Activated CD4-positive, CD25-positive, alpha-beta regulatory T cell treated with anti-CD3 and anti-CD28 coated beads, Interleukin-2, amount 50 U/mL, for 72 hours (primary cell): Measurements from ENCODE around the gene NECTIN3.

Experiments
- DNase-seq: peaks from one replicate; pipeline ENCODE4 v3.0.0; 2021

NECTIN3 gene

DNA sequence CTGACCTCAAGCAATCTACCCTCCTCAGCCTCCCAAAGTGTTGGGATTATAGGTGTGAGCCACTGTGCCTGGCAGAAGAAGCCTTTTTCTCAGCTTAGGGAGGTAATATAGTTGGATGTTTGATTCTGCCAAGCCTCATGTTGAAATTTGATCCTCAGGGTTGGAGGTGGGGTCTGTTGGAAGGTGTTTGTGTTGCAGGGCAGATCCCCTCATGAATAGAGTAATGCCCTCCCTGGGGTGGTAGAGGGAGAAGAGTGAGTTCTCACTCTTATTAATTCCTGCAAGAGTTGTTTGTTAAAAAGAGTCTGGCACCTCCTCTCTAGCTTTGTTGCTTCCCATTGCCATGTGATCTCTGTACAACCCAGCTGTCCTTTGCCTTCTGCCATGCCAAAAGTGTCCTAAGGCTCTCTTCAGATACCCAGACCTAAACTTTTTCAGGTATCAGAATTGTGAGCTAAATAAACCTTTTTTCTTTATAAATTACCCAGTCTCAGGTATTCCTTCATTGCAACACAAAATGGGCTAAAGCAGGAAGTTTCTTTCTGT, 16.4 kb downstream of the NECTIN3 start:
- DNase-seq: no peak

DNA sequence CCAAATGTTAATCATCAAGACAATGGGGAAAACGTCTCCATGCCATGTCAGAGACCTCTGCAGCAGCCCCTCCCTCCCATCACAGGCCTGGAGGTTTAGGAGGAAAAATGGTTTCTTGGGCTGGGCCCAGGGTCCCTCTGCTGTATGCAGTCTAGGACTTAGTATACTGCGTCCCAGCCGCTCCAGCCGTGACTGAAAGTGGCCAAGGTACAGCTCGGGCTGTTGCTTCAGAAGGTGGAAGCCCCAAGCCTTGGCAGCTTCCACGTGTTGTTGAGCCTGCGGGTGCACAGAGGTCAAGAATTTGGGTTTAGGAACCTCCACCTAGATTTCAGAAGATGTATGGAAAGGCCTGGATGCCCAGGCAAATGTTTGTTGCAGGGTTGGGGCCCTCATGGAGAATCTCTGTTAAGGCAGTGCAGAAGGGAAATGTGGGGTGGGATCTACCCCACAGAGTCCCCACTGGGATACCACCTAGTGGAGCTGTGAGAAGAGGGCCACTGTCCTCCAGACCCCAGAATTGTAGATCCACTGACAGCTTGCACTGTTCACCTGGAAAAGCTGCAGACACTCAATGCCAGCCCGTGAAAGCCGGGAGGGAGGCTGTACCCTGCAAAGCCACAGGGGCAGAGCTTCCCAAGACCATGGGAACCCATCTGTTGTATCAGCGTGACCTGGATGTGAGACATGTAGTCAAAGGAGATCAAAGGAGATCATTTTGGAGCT, 25.0 kb downstream of the NECTIN3 start:
- no peak for DNase-seq

DNA sequence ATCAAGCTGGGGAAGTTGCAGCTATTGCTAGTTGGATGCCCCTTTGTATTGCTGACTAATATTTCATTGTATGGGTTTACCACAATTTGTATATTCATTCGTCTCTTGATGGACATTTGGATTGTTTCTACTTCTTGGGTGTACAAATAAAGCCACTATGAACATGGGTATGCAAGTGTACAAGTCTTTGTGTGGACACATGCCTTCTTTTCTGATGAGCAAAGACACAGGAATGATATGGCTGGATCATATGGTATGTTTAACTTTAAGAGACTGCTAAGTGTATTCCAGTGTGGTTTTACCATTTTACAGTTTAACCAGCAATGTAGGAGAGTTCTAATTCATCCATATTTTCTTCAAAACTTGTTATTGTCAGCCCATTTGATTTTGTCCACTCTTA, 32.2 kb downstream of the NECTIN3 start:
- DNase-seq: no peak

DNA sequence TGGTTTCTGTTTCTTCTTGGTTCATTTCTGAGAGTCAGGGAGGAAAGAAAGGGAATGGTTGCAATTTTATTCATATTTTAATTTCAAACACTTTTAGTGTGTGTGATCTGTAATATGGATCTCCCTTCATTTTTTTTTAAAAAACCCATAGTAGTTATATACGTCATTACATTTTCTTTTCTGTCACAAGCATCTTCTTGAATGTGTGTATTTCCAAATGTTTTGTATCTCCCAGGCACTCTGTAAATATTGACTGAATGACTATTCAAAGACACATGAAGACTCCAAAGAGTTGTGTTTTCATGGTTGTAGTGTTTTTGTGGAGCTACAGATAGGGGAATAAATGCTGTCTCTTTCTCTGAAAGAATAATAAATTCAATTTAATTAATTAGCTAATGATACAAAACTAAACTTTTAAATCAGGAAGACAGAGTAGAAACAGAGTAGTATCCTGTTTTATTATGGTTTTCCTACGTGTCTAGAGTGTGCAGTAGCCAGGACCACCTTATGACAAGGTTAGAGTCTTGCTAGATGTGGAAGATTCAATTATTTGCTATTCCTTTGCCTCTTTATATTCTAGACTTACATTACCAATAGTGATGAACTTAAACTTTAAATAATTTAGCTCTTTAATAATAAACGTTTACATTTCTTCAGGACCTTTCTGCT, 35.5 kb downstream of the NECTIN3 start:
- DNase-seq: no peak

DNA sequence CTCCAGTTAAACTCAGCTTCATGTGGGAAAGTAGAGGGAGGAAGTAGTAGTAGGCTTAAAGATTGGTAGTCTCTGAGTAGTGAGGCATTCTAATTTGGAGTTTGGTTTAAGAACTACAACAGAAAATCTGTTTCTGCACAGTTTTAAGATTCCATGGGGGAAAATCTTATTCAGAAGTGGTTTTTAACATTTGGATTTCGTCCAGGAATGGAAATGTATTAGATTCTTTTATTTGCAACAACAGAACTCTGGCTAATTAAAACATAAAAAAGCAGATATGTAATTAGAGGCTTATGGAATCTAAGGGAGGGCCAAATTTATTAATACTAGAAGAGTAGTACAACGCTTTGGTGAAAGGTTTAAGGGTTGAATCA, 36.0 kb downstream of the NECTIN3 start:
- DNase-seq: no peak

DNA sequence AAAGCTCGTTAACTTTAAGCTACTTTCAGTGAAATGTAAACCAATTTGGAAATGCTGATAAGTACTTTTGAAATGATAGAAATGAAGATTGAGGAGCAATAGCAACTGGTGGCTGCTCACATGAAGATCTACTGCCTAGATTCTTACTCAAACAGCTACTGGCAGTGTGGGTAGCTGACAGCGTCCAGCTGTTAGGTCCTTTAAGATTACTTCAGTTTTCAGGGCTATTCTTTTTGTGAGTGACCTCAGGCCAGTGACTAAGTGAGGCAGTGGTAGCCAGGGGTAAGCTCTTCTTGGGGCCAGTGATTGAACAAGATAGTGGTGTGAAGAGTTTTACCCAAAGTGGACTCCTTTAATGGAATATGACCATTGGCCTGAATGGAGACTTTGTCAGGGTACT, 41.3 kb downstream of the NECTIN3 start:
- no peak for DNase-seq

DNA sequence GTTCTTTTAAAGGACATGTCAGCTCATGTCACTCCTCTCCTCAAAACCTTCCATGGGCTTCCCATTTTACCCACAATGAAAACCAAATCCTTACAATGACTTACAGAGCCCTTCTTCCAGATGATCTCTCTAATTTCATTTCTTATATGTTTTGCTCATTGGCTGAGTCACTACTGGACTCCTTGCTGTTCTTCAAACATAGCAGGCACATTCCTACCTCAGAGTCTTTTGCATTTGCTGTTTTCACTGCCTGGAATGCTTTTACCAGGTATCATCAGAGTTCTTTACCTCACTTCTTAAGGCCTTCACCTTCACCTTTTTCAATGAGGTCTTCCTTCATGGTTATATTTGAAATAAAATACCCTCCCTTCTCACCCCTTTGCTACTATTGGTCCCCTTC, 57.3 kb downstream of the NECTIN3 start:
- DNase-seq: no peak

DNA sequence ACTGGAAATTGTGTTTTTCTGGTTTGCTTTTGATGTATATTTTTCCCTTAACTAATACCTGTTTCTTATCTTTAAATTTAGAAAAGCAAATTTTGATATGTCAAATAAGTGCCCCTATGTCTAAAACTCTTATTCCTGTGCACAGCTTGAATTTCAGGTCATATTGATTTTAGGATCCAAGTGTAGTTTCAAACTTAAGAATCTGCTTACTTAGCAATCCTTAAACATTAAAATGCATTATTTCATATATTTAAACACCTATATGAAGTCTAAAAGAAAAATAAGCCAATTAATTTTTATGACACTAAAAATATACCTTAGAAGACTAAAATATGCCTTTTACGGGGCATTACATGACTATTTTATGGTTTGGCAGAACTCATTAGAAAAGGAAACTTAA, 59.2 kb downstream of the NECTIN3 start:
- DNase-seq: no peak

DNA sequence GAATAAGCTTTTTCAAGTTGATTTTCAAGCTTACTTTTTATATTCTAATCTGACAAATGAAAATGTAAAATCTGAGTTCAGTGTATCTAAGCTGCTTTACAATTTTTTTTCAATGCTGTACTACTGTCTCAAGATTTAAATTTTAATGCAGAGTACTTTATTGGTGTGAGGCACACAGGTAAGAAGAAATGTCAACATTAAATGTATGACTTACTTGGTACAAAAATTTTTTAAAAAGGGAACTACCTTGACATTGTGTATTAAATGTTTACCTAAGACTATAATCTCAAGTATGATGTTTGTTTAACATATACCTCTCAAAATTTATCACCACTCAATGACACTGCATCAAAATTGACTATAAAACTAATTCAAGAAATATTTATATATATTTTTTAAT, 62.7 kb downstream of the NECTIN3 start:
- DNase-seq: no peak

DNA sequence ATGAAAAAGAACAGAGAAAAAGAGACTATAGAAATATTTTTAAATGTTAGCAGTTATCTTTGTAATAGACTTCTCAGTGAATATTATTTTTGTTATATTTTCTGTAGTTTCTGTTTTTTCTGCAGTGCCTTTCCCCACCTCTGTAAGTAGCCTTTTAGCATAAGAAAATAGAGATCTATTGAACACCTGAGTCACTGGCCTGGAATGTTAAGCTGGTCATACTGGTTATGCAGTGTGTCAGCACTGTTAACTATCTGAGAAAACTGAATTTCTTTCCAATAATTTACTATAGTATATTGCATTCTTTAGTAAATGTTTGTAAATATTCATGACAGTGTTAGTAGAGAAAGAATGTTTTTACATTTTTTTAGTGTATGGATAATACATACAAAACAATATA, 79.8 kb downstream of the NECTIN3 start:
- DNase-seq: no peak

DNA sequence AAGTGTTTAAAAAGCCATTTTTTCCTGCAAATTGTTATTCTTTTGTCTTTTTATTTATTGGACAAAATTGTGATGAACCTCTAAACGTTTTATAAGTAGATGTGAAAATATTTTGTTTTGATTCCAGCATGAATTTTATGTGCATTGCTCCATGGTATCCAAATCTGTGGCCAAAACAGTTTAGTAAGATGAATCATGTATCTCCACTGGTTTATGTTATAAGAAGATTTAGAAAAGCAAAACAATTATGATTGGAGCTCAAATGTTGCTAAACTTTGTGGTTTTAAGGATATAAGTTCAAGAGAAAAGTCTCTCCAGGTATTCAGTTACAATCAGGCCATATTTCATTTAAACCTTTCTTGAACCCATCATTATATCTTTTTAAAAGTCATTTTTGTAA, 80.9 kb downstream of the NECTIN3 start:
- no peak for DNase-seq

DNA sequence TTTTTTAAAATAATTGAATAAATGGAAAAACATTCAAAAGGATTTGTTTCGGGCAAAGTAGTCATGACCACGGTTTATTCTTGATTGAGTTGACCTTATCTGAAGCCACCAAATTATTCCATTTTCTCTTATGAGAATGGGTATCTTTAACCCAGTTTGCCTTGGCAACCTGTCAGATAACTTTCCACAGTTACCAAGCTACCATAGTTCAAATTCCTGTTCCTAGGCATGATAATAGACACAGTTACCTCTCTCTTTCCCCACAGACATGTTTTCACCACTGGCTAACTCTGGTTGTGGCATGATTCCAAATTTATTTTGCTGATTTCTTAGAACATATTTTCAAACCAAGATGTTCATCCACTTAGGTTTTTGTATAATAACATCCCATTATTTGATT, 84.9 kb downstream of the NECTIN3 start:
- DNase-seq: no peak

DNA sequence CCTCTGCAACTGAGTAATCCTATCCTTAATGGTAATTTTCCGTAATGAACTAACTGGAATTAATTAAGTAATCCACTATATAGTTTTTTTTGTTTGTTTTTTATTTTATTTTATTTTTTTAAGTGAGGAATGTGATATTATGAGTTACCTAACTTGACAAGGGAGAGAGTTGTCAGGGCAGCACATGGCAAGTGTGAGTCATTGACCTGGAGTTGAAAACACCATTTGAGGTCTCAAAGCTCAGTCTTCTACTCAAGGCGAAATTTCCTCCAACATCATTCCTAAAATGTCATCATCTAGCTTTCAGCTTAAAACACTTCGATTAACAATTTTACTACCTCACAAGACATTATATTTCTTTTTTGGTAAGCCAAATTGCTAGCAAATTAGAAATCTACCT, 87.8 kb downstream of the NECTIN3 start:
- DNase-seq: no peak

DNA sequence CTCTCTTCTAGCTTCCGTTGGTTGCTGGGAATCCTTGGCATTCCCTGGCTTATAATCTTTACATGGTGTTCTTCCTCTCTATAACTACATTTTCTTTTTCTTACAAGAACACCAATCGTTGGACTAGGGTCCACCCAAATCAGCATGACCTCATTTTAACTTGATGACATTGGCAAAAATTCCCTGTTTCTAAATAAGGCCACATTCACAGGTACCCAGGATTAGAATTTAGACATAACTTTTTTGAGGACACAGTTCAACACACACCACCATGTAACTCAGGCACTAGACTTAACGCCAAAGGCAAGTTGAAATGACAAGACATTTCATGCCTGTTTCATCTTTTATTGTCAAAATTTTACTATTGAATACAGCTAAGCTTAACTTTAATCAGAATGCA, 93.0 kb downstream of the NECTIN3 start:
- no peak for DNase-seq

DNA sequence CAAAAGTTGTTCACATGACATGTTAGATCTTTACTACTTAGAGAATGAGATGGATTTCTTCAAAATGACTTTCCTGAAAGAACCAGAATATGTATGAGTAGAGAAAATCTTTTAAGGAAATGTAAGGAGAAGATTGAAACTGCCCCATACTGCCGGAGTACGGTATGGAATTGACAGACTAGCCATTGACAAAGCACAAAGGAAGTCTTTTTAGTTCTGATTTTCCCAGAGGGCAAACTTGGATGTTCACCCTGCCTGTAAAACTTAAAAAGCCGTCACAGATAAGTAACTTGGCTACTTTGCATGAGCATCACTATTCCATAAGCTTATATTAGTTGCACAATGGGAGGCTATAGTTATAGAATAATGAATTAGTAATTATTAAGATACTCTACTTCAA, 93.8 kb downstream of the NECTIN3 start:
- DNase-seq: no peak

DNA sequence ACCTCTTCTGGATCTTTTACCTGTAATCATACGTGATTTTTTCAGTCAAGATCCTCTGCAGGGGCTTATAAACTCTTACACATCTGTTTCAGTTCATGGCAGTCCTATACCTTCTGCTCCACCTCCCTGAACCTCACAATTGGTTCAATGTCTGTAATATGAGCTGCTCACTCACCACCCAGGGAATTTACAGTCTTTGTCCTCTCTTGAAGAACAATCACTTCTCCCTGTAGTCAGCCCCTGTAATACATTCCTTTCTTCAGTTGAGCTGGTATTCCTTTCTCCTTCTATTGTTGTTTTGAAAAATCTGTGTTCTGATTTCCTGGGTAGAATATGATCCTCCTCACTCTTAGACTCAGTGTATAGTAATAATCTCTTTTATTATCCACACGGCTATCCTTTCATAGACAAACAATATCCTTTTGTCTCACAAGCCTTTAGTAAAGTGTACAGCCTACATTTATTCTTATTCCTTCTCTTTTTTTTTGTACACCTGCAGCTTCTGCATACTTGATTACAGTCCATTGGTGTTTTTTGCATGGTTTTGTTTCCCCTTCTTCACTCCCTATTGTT, 101.8 kb downstream of the NECTIN3 start:
- DNase-seq: no peak

DNA sequence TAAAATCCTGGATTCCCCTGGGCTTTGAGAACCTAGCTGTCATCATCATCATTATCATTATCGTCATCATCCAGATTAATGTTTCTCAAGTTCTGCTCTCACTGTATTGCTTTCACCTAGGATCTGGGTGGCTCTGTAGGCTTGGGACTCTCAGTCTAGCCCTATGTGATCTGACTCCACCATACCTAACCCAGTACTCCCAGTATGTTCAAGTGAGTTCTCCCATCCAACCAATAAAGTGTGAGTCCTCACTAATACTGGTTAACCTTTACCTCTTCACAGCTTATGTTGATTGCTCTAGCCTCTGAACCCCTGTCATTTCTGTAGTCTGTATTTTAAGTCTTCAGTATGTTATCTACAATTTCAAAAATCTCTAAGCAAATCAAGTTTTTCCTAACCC, 102.3 kb downstream of the NECTIN3 start:
- DNase-seq: no peak

DNA sequence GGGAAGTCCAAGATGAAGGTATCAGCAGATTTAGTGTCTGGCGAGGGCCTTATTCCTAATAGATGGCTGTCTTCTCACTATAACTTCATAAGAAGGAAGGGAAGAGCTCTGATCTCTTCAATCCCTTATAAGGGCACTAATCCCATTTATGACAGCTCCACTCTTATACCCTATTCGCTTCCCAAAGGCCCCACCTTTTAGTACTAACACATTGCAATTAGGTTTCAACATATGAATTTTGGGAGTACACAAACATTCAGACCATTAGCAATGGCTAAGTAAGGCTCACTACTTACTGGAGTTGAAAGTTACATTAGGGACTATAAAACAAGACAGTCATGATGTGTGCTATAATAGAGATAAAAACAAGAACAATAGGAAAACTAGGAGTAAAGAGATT, 118.9 kb downstream of the NECTIN3 start:
- no peak for DNase-seq

DNA sequence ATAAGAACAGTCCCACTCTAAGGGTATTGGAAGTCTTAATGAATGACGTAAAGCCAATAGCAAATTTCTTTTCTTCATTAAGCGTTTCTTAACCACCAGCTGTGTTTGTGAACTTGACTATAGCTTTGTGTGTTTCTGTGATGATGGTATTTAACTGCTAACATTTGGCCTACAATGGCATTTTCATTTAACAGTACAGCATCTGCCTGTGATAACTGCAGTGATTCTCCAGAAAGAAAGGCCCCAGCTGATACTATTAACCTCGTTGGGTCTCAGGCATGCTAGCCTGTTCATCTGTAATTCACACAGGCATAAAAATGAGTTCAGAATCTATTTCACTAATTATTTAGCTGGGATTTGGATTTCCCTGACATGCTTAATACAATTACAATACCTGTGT, 121.9 kb downstream of the NECTIN3 start:
- no peak for DNase-seq

DNA sequence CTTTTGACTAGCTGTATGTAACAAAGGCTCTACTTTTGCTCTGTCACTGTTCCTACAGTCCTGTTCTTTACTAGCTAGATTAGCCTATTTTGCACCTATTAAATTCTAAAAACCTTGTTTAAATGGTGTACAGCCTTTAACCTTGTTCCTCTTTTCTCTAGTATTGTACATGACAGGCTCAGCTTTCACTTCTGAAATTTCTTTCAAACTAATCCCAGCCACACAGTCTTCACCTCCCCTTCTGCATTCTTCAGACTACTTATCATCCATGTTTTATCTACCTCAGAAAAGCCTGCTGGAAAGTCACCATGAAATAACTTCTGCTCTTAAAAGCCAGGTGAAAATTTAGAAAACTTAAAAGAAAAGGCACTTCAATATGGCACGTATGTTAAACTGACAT, 122.4 kb downstream of the NECTIN3 start:
- DNase-seq: no peak

DNA sequence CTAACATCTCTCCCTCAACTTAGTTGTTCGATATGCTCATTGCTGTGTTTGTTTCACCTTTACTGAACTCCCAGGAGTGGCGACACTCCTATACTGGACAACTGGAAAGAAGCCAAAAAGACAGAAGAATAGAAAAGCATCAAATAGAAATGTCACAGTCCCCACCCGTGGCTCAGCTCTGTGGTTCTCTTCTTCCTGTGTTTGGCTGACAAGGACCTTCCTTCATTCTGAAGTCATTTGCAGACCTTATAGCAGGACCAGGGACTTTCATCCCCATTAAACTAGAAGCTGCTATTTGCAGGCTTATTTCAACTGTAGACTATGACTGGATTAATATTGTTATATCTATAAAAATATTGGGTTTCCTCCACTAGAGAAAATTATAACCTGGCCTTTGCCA, 125.9 kb downstream of the NECTIN3 start:
- DNase-seq: no peak

DNA sequence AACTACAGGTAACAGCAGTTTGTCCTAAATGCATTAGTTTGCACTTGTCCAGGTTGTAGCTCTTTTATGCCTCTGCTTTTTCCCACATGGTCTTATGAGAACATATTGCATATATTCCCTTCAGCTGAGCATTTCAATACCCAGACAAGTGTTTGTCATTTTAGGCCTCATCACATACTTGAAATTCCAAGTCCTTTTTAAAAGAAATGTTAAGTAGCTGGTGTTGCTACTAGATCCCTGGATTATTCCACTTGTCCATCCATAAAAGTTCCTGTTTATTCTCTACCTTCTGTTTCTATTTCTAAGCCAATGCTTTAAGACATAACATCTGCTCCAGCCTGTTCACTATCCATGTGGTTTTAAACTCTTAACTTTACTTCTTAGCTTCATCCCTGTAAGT, 128.4 kb downstream of the NECTIN3 start:
- DNase-seq: no peak

DNA sequence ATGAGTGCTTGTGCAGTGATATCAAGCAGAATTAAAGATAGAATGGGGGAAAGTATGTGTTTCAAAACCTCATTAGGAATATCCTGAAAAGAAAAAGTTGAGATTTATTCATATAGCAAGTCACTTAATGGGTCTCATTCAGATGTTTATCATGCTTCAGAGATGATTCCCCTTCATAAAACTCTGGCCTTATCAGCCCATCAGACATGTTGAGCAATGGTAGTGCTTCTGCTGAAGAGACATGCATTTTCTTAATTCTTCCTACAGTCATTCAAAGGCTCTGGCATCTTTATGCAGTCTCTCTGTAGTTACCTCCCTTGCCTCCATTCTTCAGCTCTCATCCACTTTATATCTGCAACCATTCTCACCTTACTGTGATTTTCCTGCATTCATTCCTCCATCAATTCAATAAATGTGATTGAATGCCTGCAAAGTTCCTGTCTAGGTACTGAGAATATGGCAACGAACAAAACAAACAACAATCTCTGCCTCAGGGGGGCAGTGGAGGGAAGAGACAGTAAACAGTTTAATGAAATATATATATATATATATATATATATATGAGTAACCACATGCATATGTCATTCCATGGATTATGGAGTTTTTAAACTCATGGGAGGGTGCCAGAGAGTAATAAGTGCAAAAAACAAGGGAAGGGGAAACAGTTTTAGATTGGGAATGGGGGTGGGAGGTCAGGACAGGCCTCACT, 138.5 kb downstream of the NECTIN3 start:
- no peak for DNase-seq
